ENCODE data around the gene RPL36. TPM values are rescaled to one million over a fixed set of nuclear protein-coding genes. Genes with fewer than 3 reads are reported as not detected.
A peak's percentile ranks its signal among the peaks of the same experiment; 100 is the strongest.

Gene RPL36
- total RNA-seq, 1 experiment from 2014 or later, result 1,504 TPM

DNA sequence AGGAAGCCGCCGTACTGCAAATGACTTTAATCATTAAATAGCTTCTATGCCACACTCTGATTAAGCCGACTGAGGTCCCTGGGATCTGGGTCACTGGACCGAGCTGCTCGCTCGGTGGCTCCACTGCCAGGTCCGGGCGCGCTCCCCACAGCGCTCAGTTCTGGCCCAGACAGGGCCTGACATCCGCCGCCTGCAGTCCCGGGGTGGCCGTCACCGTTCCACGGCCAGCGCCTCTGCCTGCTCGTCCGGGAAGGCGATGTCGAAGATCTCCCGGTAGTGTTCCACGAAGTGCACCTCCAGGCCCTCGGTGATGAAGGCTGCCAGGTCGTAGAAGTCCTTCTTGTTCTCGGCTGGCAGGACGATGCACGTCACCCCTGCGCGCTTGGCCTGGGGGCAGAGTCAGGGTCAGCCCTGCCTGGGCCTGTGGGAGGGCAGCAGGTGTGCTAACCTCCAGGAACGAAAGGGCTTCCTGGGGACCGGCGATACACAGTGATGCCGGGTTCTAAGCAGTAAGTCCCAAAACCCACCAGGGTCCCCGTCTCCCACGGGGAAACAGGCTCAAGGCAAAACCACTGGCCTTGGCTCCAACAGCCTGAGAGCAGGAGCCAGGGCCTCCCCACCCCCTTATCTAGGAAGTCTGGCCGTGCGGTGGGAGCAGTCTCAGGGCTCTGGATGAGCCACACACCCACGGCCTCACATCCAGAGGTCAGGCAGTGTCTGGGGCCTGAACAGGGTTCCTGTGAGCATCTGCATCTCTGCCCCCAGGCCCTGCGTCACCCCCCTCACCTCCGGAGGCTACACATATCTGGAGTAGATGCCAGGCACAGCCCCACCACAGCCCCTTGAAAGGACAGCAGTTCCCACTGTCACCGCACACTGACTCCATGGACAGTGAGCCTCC, 2.0 kb downstream of the RPL36 start:
- ChIA-PET RAD21 (ENCODE audit: low non-redundant PET in 1 of 2, low total read pairs in 2 of 2, uncharacterized antibody in 2 of 2, unreplicated experiment in 2 of 2) (no interaction called here), CTCF (no interaction called here), POLR2A (interaction anchor here (1.1 to 1.4 kb wide), 3 partner anchors 26 to 70 kb away, joined by 3 to 6 read pairs (median 5); partner anchors contain the start of genes CATSPERD, LONP1 and SAFB2)
- TF ChIP-seq POLR2AphosphoS5 (IDR thresholded peaks at IDR 0.05; ENCODE audit: low read depth, low read length), result peak; percentile 62
- TF ChIP-seq CEBPB (IDR thresholded peaks at IDR 0.05; ENCODE audit: low read depth), result no peak
- no peak for TF ChIP-seq YY1 (IDR thresholded peaks at IDR 0.05; ENCODE audit: extremely low read depth, insufficient replicate concordance, low read depth, low read length)
- TF ChIP-seq CBX3 (IDR thresholded peaks at IDR 0.05; ENCODE audit: low read depth), result no peak
- TF ChIP-seq, protein P1, sequence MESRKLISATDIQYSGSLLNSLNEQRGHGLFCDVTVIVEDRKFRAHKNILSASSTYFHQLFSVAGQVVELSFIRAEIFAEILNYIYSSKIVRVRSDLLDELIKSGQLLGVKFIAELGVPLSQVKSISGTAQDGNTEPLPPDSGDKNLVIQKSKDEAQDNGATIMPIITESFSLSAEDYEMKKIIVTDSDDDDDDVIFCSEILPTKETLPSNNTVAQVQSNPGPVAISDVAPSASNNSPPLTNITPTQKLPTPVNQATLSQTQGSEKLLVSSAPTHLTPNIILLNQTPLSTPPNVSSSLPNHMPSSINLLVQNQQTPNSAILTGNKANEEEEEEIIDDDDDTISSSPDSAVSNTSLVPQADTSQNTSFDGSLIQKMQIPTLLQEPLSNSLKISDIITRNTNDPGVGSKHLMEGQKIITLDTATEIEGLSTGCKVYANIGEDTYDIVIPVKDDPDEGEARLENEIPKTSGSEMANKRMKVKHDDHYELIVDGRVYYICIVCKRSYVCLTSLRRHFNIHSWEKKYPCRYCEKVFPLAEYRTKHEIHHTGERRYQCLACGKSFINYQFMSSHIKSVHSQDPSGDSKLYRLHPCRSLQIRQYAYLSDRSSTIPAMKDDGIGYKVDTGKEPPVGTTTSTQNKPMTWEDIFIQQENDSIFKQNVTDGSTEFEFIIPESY (IDR thresholded peaks at IDR 0.05; ENCODE audit: extremely low read depth, insufficient replicate concordance, low read length), result peak; percentile 2
- H3K27ac ChIP-seq (ENCODE audit: low read depth, low read length), result peak overlapping the region; percentile 93
- peaks cover 17% of the 10 kb centered on the region; the same call in 1 of the 2 replicates for H4K20me1 ChIP-seq (ENCODE audit: insufficient read depth)
- H3K27me3 ChIP-seq (ENCODE audit: insufficient read depth, low read length), result no peaks in the 10 kb centered on the region
- peaks cover 57% of the 10 kb centered on the region for H3K79me2 ChIP-seq (ENCODE audit: insufficient read depth, low read length)
- BruUV-seq (replicated peaks), result no TSS peak
- peaks cover 12 to 58% of the 10 kb centered on the region in 2 experiments; a peak in 2 of 4 replicates for H3K36me3 ChIP-seq (ENCODE audit: control insufficient read depth in 1 of 2, insufficient read depth in 2 of 2, low read length in 2 of 2)
- peak; percentile 1; the same call in 1 of the 2 replicates for ATAC-seq
- no peaks in the 10 kb centered on the region for H3K9me3 ChIP-seq (ENCODE audit: control insufficient read depth in 1 of 2, insufficient read depth in 1 of 2, low read depth in 1 of 2, low read length in 2 of 2)
- no peak overlapping the region for H2AFZ ChIP-seq (ENCODE audit: low read depth, low read length, poor library complexity, severe bottlenecking)
- intact Hi-C loops (cut with micrococcal nuclease), result loop anchor here (2.0 kb wide), 1 partner anchor 99 kb away; the partner anchor contains the start of gene DUS3L
- H3K4me3 ChIP-seq (replicated peaks in 1 of 2; ENCODE audit: low read depth in 1 of 2, low read length in 2 of 2), result peak overlapping the region; percentile 85 to 99
- H3K4me2 ChIP-seq (ENCODE audit: low read length), result peak overlapping the region; percentile 92
- H3K4me1 ChIP-seq (ENCODE audit: control insufficient read depth in 1 of 2, insufficient read depth in 2 of 2, low read length in 2 of 2), result peaks cover 8 to 36% of the 10 kb centered on the region in 2 experiments; a peak in 3 of 4 replicates
- H3K9ac ChIP-seq (ENCODE audit: low read length), result peak overlapping the region; percentile 100
- DNase-seq (ENCODE audit: low read depth, low spot score), result no peak
- no peaks in the 10 kb centered on the region for H3K9me2 ChIP-seq (ENCODE audit: insufficient read depth)

Measured in HCT116 (cell line).